HEK293 (cell line): ENCODE data around the gene NSMCE1.

Experiments
- CTCF ChIA-PET: fragments of 350-600 bp; formaldehyde crosslinking; extraction: SDS; loops from one replicate; lab custom pipeline; 2021; ENCODE audit warnings: antibody characterized with exemption; lab: Yijun Ruan, JAX
- POLR2A ChIA-PET: fragments of 300-600 bp; formaldehyde crosslinking; extraction: SDS; loops from one replicate; lab custom pipeline; 2020; ENCODE audit warnings: antibody characterized with exemption, inconsistent platforms; lab: Yijun Ruan, JAX
- H3K27ac ChIP-seq: fragments of 200-500 bp; sonication (Bioruptor generic); 2 replicates; pipeline ENCODE4 v1.5.1; 2014; ENCODE audit warnings: low read depth, low read length, control low read depth, inconsistent platforms; ENCODE audit errors: extremely low read depth
- H3K36me3 ChIP-seq, 2 experiments: fragments of 200-500 bp in 1 of 2; sonication (Bioruptor generic) in 1 of 2; 1 replicate in 1 of 2; 2 replicates in 1 of 2; pipeline ENCODE4 v1.5.1; 2014 to 2017; ENCODE audit warnings: inconsistent platforms in 2 of 2, low read length in 2 of 2; ENCODE audit not compliant: control insufficient read depth in 2 of 2, insufficient read depth in 1 of 2
- H3K4me1 ChIP-seq: fragments of 200-500 bp; sonication (Bioruptor generic); 2 replicates; pipeline ENCODE4 v1.5.1; 2014; ENCODE audit warnings: mild to moderate bottlenecking, low read length, inconsistent platforms; ENCODE audit not compliant: control insufficient read depth, insufficient read depth
- H3K4me3 ChIP-seq: 2 replicates; pipeline ENCODE4 v1.5.1; 2011; ENCODE audit warnings: low read depth, mild to moderate bottlenecking, control low read depth, low read length, moderate library complexity
- H3K9me3 ChIP-seq: fragments of 200-500 bp; sonication (Bioruptor generic); 2 replicates; pipeline ENCODE4 v1.5.1; 2014; ENCODE audit warnings: low read depth, low read length, inconsistent platforms; ENCODE audit not compliant: control insufficient read depth, insufficient read depth
- BCL6B ChIP-seq: fragments of 450-650 bp; formaldehyde crosslinking; IDR thresholded peaks from 2 replicates; pipeline ENCODE4 v1.5.1; 2017; ENCODE audit warnings: missing biosample characterization, missing genetic modification characterization
- HIC1 ChIP-seq: fragments of 450-650 bp; formaldehyde crosslinking; IDR thresholded peaks from 2 replicates; pipeline ENCODE4 v1.5.1; 2016; ENCODE audit warnings: missing biosample characterization, missing genetic modification characterization
- HOXC10 ChIP-seq: sonication (generic); formaldehyde crosslinking; IDR thresholded peaks from 2 replicates; pipeline ENCODE4 v1.8.1; 2023; ENCODE audit warnings: mild to moderate bottlenecking, missing genetic modification reagents
- MEIS1 ChIP-seq: sonication (generic); formaldehyde crosslinking; IDR thresholded peaks from 2 replicates; pipeline ENCODE4 v1.8.1; 2022; ENCODE audit warnings: missing genetic modification reagents, mild to moderate bottlenecking, borderline replicate concordance
- MZF1 ChIP-seq: fragments of 450-650 bp; formaldehyde crosslinking; IDR thresholded peaks from 2 replicates; pipeline ENCODE4 v1.5.1; 2017; ENCODE audit warnings: missing biosample characterization, missing genetic modification characterization, borderline replicate concordance
- ZBTB21 ChIP-seq: fragments of 450-650 bp; formaldehyde crosslinking; IDR thresholded peaks from 2 replicates; pipeline ENCODE4 v1.5.1; 2017; ENCODE audit warnings: missing biosample characterization, missing genetic modification characterization
- ZFP37 ChIP-seq: fragments of 450-650 bp; formaldehyde crosslinking; IDR thresholded peaks from 2 replicates; pipeline ENCODE4 v1.5.1; 2016; ENCODE audit warnings: missing biosample characterization, missing genetic modification characterization
- ZFP41 ChIP-seq: fragments of 450-650 bp; formaldehyde crosslinking; IDR thresholded peaks from 2 replicates; pipeline ENCODE4 v1.5.1; 2016; ENCODE audit warnings: missing biosample characterization, missing genetic modification characterization, borderline replicate concordance
- ZNF174 ChIP-seq: fragments of 450-650 bp; formaldehyde crosslinking; IDR thresholded peaks from 2 replicates; pipeline ENCODE4 v1.5.0; 2017; ENCODE audit warnings: missing biosample characterization, mild to moderate bottlenecking, missing genetic modification characterization
- ZNF302 ChIP-seq: fragments of 450-650 bp; formaldehyde crosslinking; IDR thresholded peaks from 2 replicates; pipeline ENCODE4 v1.5.1; 2016; ENCODE audit warnings: missing biosample characterization, missing genetic modification characterization, low read depth
- ZNF354C ChIP-seq: fragments of 450-650 bp; formaldehyde crosslinking; IDR thresholded peaks from 2 replicates; pipeline ENCODE4 v1.5.1; 2016; ENCODE audit warnings: missing biosample characterization, missing genetic modification characterization, low read depth, borderline replicate concordance
- ZNF391 ChIP-seq: fragments of 450-650 bp; formaldehyde crosslinking; IDR thresholded peaks from 2 replicates; pipeline ENCODE4 v1.5.1; 2016; ENCODE audit warnings: low read depth, missing biosample characterization, missing genetic modification characterization, borderline replicate concordance
- ZNF510 ChIP-seq: fragments of 450-650 bp; formaldehyde crosslinking; IDR thresholded peaks from 2 replicates; pipeline ENCODE4 v1.5.1; 2018; ENCODE audit warnings: mild to moderate bottlenecking, missing genetic modification characterization, missing biosample characterization; ENCODE audit not compliant: insufficient replicate concordance
- ZNF530 ChIP-seq: fragments of 450-650 bp; formaldehyde crosslinking; IDR thresholded peaks from 2 replicates; pipeline ENCODE4 v1.5.1; 2016; ENCODE audit warnings: low read depth, missing biosample characterization, missing genetic modification characterization
- ZNF600 ChIP-seq: fragments of 450-650 bp; formaldehyde crosslinking; IDR thresholded peaks from 2 replicates; pipeline ENCODE4 v1.5.1; 2016; ENCODE audit warnings: missing biosample characterization, missing genetic modification characterization
- ZNF610 ChIP-seq: fragments of 450-650 bp; formaldehyde crosslinking; IDR thresholded peaks from 2 replicates; pipeline ENCODE4 v1.5.1; 2016; ENCODE audit warnings: missing biosample characterization, missing genetic modification characterization, borderline replicate concordance
- ZNF747 ChIP-seq: fragments of 450-650 bp; formaldehyde crosslinking; IDR thresholded peaks from 2 replicates; pipeline ENCODE4 v1.5.1; 2016; ENCODE audit warnings: missing biosample characterization, missing genetic modification characterization
- ZNF776 ChIP-seq: fragments of 450-650 bp; formaldehyde crosslinking; IDR thresholded peaks from 2 replicates; pipeline ENCODE4 v1.5.0; 2017; ENCODE audit warnings: missing biosample characterization, missing genetic modification characterization, borderline replicate concordance
- ZNF791 ChIP-seq: fragments of 450-650 bp; formaldehyde crosslinking; IDR thresholded peaks from 2 replicates; pipeline ENCODE4 v1.5.1; 2016; ENCODE audit warnings: missing biosample characterization, missing genetic modification characterization
- ZSCAN23 ChIP-seq: fragments of 450-650 bp; formaldehyde crosslinking; IDR thresholded peaks from 2 replicates; pipeline ENCODE4 v1.5.1; 2016; ENCODE audit warnings: missing biosample characterization, missing genetic modification characterization
- TF ChIP-seq, protein P1 (sequence below): fragments of 450-650 bp; formaldehyde crosslinking; IDR thresholded peaks from 2 replicates; pipeline ENCODE4 v1.5.1; 2016; ENCODE audit warnings: missing biosample characterization, missing genetic modification characterization
- TF ChIP-seq, protein P2 (sequence below): fragments of 450-650 bp; IDR thresholded peaks from 2 replicates; pipeline ENCODE4 v1.5.1; 2018; ENCODE audit warnings: missing biosample characterization, missing genetic modification characterization

Gene NSMCE1

DNA sequence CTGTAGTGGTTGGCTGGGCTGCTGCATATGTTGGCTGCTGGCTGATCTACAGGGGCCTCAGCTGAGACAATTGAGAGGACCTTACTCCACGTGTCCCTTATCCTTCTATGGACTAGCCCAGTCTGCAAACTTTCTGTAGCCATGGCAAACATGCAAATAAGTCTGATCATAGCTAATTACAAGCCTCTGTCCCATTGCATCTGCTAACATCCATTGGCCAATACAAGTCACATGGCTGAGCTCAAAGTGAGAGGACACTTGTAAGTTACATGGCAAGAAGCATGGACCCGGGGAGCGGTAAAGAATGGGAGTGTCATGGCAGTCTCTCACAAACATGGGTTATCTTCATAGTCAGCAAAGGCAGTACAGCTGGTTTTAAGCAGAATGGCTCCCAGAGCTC is 33.6 kb upstream of the NSMCE1 start:
- no peaks in the 10 kb centered on the region for H3K36me3 ChIP-seq
- CTCF ChIA-PET = interaction anchor here (1.0 kb wide), 1 partner anchor 67 kb away, joined by 3 read pairs; no protein-coding TSS in a partner anchor
- no peak for TF ChIP-seq MZF1 (tag by site-specific recombination)
- no peak for TF ChIP-seq ZNF510 (tag by site-specific recombination)
- TF ChIP-seq ZNF354C (tag by site-specific recombination) = no peak
- TF ChIP-seq ZNF302 (tag by site-specific recombination) = no peak
- TF ChIP-seq, protein P1, sequence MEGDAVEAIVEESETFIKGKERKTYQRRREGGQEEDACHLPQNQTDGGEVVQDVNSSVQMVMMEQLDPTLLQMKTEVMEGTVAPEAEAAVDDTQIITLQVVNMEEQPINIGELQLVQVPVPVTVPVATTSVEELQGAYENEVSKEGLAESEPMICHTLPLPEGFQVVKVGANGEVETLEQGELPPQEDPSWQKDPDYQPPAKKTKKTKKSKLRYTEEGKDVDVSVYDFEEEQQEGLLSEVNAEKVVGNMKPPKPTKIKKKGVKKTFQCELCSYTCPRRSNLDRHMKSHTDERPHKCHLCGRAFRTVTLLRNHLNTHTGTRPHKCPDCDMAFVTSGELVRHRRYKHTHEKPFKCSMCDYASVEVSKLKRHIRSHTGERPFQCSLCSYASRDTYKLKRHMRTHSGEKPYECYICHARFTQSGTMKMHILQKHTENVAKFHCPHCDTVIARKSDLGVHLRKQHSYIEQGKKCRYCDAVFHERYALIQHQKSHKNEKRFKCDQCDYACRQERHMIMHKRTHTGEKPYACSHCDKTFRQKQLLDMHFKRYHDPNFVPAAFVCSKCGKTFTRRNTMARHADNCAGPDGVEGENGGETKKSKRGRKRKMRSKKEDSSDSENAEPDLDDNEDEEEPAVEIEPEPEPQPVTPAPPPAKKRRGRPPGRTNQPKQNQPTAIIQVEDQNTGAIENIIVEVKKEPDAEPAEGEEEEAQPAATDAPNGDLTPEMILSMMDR (tag by site-specific recombination) = no peak
- no peak for TF ChIP-seq BCL6B (tag by site-specific recombination)
- no peak for TF ChIP-seq ZNF610
- no peak for TF ChIP-seq ZFP41 (tag by site-specific recombination)
- no peak for TF ChIP-seq ZBTB21
- TF ChIP-seq ZNF600 (tag by site-specific recombination) = no peak
- TF ChIP-seq MEIS1 (CRISPR knock-in tag) = no peak
- no peak for TF ChIP-seq ZNF791 (tag by site-specific recombination)
- TF ChIP-seq, protein P2, sequence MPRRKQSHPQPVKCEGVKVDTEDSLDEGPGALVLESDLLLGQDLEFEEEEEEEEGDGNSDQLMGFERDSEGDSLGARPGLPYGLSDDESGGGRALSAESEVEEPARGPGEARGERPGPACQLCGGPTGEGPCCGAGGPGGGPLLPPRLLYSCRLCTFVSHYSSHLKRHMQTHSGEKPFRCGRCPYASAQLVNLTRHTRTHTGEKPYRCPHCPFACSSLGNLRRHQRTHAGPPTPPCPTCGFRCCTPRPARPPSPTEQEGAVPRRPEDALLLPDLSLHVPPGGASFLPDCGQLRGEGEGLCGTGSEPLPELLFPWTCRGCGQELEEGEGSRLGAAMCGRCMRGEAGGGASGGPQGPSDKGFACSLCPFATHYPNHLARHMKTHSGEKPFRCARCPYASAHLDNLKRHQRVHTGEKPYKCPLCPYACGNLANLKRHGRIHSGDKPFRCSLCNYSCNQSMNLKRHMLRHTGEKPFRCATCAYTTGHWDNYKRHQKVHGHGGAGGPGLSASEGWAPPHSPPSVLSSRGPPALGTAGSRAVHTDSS = no peak
- no peak for TF ChIP-seq ZNF391 (tag by site-specific recombination)
- TF ChIP-seq ZFP37 (tag by site-specific recombination) = no peak
- no peak for TF ChIP-seq ZNF747 (tag by site-specific recombination)
- TF ChIP-seq, all 188 proteins: peak for 0
- H3K4me1 ChIP-seq = no peaks in the 10 kb centered on the region
- POLR2A ChIA-PET = no interaction called here
- H3K4me3 ChIP-seq = no peak overlapping the region
- H3K27ac ChIP-seq = no peak overlapping the region
- H3K9me3 ChIP-seq = no peaks in the 10 kb centered on the region

- no peak for TF ChIP-seq ZNF776 (tag by site-specific recombination)
- TF ChIP-seq ZSCAN23 = no peak
- TF ChIP-seq ZNF530 (tag by site-specific recombination) = no peak
- TF ChIP-seq HOXC10 (CRISPR knock-in tag) = no peak
- no peak for TF ChIP-seq ZNF510 (tag by site-specific recombination)
- TF ChIP-seq HIC1 (tag by site-specific recombination) = no peak
- no peak for TF ChIP-seq ZNF174 (tag by site-specific recombination)
- no peak overlapping the region for H3K4me3 ChIP-seq
- no peaks in the 10 kb centered on the region for H3K9me3 ChIP-seq
- H3K4me1 ChIP-seq = no peaks in the 10 kb centered on the region
- POLR2A ChIA-PET = no interaction called here
- no peak overlapping the region for H3K27ac ChIP-seq
- no peaks in the 10 kb centered on the region for H3K36me3 ChIP-seq
- CTCF ChIA-PET = no interaction called here
These were observed 32.8 kb upstream of the NSMCE1 start for GRCh38 chr16:27301236-27301861.
